GM23338 (cell line): Measurements from ENCODE around the gene HOXA10.

ENCODE experiments used
- CREB1 ChIP-seq: fragments of 250-450 bp; sonication (Bioruptor Pico); IDR thresholded peaks from 2 replicates; pipeline ENCODE4 v1.5.0; 2020; ENCODE audit warnings: low read depth, mild to moderate bottlenecking, moderate library complexity
- CTCF ChIP-seq, 2 experiments: fragments of 200-600 bp in 1 of 2; sonication (generic) in 1 of 2; conservative IDR thresholded peaks; 2 replicates each; pipeline versions ENCODE4 v1.5.1 to v1.6.1; 2016 to 2017; ENCODE audit warnings: antibody characterized with exemption in 2 of 2, low read depth in 2 of 2, mild to moderate bottlenecking in 2 of 2, moderate library complexity in 1 of 2
- ETS1 ChIP-seq: IDR thresholded peaks from 2 replicates; pipeline ENCODE4 v1.6.1; 2016; ENCODE audit warnings: antibody characterized with exemption
- EZH2 ChIP-seq: fragments of 200-600 bp; sonication (generic); IDR thresholded peaks from one replicate; pipeline ENCODE4 v1.8.0; 2017; ENCODE audit warnings: antibody characterized with exemption, mild to moderate bottlenecking, low read depth; ENCODE audit not compliant: unreplicated experiment
- EZH2phosphoT487 ChIP-seq: fragments of 200-600 bp; sonication (generic); IDR thresholded peaks from one replicate; pipeline ENCODE4 v1.8.1; 2018; ENCODE audit warnings: antibody characterized with exemption; ENCODE audit not compliant: unreplicated experiment
- JUNB ChIP-seq: IDR thresholded peaks from one replicate; pipeline ENCODE4 v1.6.1; 2016; ENCODE audit warnings: antibody characterized with exemption; ENCODE audit not compliant: unreplicated experiment
- POLR2AphosphoS5 ChIP-seq: IDR thresholded peaks from 2 replicates; pipeline ENCODE4 v1.6.1; 2016; ENCODE audit warnings: antibody characterized with exemption, low read depth
- STAT1 ChIP-seq: IDR thresholded peaks from one replicate; pipeline ENCODE4 v1.6.1; 2016; ENCODE audit warnings: antibody characterized with exemption; ENCODE audit not compliant: unreplicated experiment
- ZNF114 ChIP-seq: fragments of 250-450 bp; sonication (Bioruptor Pico); IDR thresholded peaks from 2 replicates; pipeline ENCODE4 v1.5.0; 2020; ENCODE audit warnings: mild to moderate bottlenecking, moderate library complexity
- TF ChIP-seq, protein P1 (sequence below): IDR thresholded peaks from one replicate; pipeline ENCODE4 v1.6.1; 2018; ENCODE audit warnings: antibody characterized with exemption; ENCODE audit not compliant: unreplicated experiment

- TF ChIP-seq EZH2phosphoT487 (no peak), CTCF (conservative IDR thresholded peaks at IDR 0.05; ENCODE audit: low read depth in 2 of 2) (no peak), ETS1 (no peak), POLR2AphosphoS5 (no peak), CREB1 (no peak), EZH2 (no peak), STAT1 (no peak), ZNF114 (CRISPR knock-in tag) (no peak), JUNB (no peak)
- TF ChIP-seq, protein P1, sequence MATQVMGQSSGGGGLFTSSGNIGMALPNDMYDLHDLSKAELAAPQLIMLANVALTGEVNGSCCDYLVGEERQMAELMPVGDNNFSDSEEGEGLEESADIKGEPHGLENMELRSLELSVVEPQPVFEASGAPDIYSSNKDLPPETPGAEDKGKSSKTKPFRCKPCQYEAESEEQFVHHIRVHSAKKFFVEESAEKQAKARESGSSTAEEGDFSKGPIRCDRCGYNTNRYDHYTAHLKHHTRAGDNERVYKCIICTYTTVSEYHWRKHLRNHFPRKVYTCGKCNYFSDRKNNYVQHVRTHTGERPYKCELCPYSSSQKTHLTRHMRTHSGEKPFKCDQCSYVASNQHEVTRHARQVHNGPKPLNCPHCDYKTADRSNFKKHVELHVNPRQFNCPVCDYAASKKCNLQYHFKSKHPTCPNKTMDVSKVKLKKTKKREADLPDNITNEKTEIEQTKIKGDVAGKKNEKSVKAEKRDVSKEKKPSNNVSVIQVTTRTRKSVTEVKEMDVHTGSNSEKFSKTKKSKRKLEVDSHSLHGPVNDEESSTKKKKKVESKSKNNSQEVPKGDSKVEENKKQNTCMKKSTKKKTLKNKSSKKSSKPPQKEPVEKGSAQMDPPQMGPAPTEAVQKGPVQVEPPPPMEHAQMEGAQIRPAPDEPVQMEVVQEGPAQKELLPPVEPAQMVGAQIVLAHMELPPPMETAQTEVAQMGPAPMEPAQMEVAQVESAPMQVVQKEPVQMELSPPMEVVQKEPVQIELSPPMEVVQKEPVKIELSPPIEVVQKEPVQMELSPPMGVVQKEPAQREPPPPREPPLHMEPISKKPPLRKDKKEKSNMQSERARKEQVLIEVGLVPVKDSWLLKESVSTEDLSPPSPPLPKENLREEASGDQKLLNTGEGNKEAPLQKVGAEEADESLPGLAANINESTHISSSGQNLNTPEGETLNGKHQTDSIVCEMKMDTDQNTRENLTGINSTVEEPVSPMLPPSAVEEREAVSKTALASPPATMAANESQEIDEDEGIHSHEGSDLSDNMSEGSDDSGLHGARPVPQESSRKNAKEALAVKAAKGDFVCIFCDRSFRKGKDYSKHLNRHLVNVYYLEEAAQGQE = no peak
Observed at GRCh38 chr7:27154369-27154768, 19.8 kb downstream of the HOXA10 start.
